HL-60 (cell line): ENCODE measurements around the gene INA.

Source experiments
- DNase-seq, 2 experiments: peaks; one replicate each; pipeline ENCODE4 v3.0.0-alpha.2; 2010 to 2020; ENCODE audit warnings: low read depth in 1 of 2, low spot score in 1 of 2
- H3K27ac ChIP-seq: fragments of 250-450 bp; sonication (Bioruptor Pico); replicated peaks from 2 replicates; pipeline ENCODE4 v1.5.1; 2020; ENCODE audit warnings: mild to moderate bottlenecking, moderate library complexity
- H3K27me3 ChIP-seq: fragments of 250-450 bp; sonication (Bioruptor Pico); 2 replicates; pipeline ENCODE4 v1.5.1; 2021; ENCODE audit warnings: mild to moderate bottlenecking, moderate library complexity; ENCODE audit not compliant: insufficient read depth, poor library complexity, severe bottlenecking
- H3K4me3 ChIP-seq: replicated peaks from 2 replicates; pipeline ENCODE4 v1.5.1; 2011; ENCODE audit warnings: mild to moderate bottlenecking, control low read depth, low read length; ENCODE audit not compliant: insufficient read depth
- GABPA ChIP-seq: IDR thresholded peaks from 2 replicates; pipeline ENCODE4 v1.6.1; 2012; ENCODE audit warnings: low read depth
- POLR2AphosphoS5 ChIP-seq: IDR thresholded peaks from 2 replicates; pipeline ENCODE4 v1.6.1; 2012; ENCODE audit warnings: low read depth
- SPI1 ChIP-seq: IDR thresholded peaks from 2 replicates; pipeline ENCODE4 v1.6.1; 2012; ENCODE audit warnings: low read depth, mild to moderate bottlenecking, borderline replicate concordance
- TF ChIP-seq, protein P1 (sequence below): IDR thresholded peaks from 2 replicates; pipeline ENCODE4 v1.6.1; 2012; ENCODE audit warnings: low read depth; ENCODE audit not compliant: insufficient replicate concordance
- TF ChIP-seq, protein P2 (sequence below): IDR thresholded peaks from one replicate; pipeline ENCODE4 v1.5.1; 2011; ENCODE audit warnings: low read length, control low read depth, inconsistent platforms; ENCODE audit not compliant: insufficient read depth

Gene INA

DNA sequence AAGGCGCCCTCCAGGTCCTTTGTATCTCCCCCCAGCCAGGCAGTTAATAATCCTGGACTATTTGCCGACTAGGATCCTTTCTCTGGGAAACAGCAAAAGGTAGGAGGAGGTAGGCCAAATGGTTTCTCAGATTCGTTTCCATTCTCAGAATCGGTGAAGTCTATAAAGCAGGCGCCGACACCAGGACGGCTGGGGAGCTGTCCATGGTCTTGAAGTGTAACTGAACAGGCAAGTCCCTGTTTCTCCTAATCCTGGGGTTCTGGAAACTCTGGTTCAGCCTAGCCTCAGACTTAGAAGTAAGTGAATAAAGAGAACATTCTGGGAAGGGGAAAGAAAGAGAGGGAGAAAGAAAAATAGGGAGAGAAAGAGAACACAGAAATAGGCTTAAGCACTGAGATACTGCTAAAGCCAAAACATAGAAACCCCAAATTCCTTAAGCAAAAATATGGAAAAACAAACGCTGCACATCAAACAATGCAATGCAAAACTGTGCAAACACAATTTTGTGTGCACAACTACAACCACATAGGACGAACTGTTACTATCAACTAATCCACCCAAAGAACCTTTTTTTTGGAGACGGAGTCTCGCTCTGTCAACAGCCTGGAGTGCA is 11.1 kb upstream of the INA start:
- Histone ChIP-seq H3K4me3 (no peak overlapping the region), H3K27ac (no peak overlapping the region), H3K27me3 (no peaks in the 10 kb centered on the region)
- TF ChIP-seq SPI1, result no peak
- TF ChIP-seq, protein P1, sequence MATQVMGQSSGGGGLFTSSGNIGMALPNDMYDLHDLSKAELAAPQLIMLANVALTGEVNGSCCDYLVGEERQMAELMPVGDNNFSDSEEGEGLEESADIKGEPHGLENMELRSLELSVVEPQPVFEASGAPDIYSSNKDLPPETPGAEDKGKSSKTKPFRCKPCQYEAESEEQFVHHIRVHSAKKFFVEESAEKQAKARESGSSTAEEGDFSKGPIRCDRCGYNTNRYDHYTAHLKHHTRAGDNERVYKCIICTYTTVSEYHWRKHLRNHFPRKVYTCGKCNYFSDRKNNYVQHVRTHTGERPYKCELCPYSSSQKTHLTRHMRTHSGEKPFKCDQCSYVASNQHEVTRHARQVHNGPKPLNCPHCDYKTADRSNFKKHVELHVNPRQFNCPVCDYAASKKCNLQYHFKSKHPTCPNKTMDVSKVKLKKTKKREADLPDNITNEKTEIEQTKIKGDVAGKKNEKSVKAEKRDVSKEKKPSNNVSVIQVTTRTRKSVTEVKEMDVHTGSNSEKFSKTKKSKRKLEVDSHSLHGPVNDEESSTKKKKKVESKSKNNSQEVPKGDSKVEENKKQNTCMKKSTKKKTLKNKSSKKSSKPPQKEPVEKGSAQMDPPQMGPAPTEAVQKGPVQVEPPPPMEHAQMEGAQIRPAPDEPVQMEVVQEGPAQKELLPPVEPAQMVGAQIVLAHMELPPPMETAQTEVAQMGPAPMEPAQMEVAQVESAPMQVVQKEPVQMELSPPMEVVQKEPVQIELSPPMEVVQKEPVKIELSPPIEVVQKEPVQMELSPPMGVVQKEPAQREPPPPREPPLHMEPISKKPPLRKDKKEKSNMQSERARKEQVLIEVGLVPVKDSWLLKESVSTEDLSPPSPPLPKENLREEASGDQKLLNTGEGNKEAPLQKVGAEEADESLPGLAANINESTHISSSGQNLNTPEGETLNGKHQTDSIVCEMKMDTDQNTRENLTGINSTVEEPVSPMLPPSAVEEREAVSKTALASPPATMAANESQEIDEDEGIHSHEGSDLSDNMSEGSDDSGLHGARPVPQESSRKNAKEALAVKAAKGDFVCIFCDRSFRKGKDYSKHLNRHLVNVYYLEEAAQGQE, result peak; percentile 100
- peak in 1 of 2 experiments; percentile 34 for DNase-seq

DNA sequence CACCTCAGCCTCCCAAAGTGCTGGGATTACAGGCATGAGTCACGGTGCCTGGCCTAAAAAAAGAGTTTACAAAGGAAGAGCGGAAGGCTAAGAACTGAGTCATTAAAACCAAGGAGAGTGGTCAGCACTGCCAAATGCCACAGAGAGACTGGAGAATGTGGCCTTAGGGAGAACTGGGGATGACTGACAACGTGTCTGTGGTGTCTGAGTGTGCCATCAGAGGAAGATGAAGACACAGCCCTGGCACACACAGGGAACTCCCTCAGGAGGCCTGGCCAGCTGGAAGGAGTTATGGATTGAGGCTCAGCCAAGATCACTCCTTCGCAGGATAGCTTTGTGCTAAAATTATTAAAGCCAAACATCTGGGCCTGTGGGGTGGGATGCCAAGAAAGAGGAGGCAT is 3.9 kb upstream of the INA start:
- H3K27me3 ChIP-seq, result peaks cover 23% of the 10 kb centered on the region
- no peak for DNase-seq
- H3K4me3 ChIP-seq, result no peak overlapping the region
- TF ChIP-seq, protein P2, sequence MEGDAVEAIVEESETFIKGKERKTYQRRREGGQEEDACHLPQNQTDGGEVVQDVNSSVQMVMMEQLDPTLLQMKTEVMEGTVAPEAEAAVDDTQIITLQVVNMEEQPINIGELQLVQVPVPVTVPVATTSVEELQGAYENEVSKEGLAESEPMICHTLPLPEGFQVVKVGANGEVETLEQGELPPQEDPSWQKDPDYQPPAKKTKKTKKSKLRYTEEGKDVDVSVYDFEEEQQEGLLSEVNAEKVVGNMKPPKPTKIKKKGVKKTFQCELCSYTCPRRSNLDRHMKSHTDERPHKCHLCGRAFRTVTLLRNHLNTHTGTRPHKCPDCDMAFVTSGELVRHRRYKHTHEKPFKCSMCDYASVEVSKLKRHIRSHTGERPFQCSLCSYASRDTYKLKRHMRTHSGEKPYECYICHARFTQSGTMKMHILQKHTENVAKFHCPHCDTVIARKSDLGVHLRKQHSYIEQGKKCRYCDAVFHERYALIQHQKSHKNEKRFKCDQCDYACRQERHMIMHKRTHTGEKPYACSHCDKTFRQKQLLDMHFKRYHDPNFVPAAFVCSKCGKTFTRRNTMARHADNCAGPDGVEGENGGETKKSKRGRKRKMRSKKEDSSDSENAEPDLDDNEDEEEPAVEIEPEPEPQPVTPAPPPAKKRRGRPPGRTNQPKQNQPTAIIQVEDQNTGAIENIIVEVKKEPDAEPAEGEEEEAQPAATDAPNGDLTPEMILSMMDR, result no peak
- TF ChIP-seq POLR2AphosphoS5, result no peak
- TF ChIP-seq SPI1, result no peak
- TF ChIP-seq, protein P1, result no peak
- TF ChIP-seq GABPA, result no peak
- H3K27ac ChIP-seq, result no peak overlapping the region

DNA sequence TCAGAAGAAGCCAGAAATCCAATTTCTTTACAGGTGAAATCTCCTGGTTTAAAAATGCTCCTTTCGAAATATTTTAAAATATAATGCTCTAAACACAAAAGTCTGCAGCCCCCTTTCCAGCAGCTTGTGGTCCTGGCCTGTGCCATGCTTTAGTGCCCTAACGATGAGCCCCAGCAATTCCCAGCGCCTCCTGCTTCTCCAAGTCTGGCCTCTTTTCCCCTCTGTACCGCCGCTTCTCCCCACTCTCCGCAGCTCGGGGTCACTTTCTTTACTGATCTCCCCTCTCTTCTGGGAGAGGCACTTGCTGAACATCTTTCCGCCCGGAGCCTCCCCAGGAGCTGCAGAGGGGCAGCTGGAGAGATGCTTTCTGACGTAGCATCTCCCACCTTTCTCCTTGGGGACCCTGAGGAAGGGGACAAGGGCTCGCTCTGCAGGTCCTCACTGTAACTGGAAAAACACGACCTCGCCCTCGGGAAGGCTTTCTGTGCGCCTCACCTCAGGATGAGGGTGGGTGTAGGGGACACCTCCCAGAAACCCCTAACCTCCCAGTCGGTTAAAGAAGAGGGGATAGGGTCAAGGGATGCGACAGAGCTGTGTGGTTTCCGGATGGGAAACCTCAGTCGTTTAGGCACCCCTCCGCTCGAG is 565 bp upstream of the INA start:
- no peak overlapping the region for H3K27ac ChIP-seq

More for the DNA sequence above, 565 bp upstream of the INA start:
- H3K27me3 ChIP-seq, result peaks cover 36% of the 10 kb centered on the region
- TF ChIP-seq, protein P1, result no peak
- TF ChIP-seq POLR2AphosphoS5 (no peak), SPI1 (no peak), GABPA (no peak)
- TF ChIP-seq, protein P2, result no peak
- no peak for DNase-seq
- no peak overlapping the region for H3K4me3 ChIP-seq
